Measurements from ENCODE around the gene AJM1. TPM values are rescaled to one million over a fixed set of nuclear protein-coding genes. Genes with fewer than 3 reads are reported as not detected.
"Not testable (repeated sequence)": the region's sequence is repeated elsewhere in the genome, so short reads cannot be mapped to it uniquely, and the experiment has no call there.

Gene AJM1
- total RNA-seq, 1 experiment from 2014 or later: 1.8 TPM

DNA sequence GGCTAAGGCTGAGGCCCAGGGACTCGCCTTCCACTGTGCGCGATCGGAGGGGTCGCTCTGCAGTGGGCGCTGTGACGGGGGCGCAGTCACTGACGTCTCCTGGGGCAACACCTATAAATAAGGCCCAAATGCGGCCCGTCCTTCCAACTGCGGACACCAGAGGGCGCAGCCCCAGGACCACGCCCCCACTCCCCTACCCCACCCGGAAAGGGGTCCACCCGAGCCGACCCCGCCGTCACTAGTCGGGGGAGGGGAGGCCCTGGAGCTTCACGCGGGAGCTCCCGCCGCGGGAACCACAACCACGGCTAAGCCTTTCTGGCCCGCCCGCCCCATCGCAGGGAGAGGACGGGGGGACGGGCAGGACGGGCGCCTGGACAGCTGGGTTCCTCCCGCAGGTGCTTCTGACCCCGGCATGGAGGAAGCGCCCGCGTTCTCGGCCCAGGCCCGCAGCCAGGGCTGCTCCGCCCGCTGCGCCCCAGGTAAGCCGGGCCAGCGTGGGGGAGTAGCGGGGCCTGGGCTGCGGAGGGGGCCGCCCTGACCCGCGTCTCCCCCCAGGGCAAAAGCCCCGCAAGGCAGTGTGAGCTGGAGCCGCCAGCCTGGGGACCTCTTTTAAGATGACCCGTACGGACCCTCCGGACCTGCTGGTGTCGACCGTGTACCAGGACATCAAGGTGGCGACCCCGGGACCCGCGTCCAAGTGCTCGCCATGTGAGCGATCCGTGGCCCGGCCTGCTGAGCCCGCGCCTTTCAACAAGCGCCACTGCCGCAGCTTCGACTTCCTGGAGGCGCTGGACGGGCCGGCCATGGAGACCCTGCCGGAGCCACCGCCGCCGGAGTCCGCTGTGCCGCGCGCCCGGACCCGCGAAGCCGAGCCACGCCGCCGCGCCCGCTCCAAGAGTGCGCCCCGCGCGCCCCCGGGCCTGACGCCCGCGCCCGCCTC is 1.8 kb downstream of the AJM1 start:
- H4K8ac ChIP-seq (replicated peaks; ENCODE audit: insufficient read length, low read depth, low read length); H3K27me3 ChIP-seq (ENCODE audit: insufficient read depth, low read length); H3K23me2 ChIP-seq (ENCODE audit: insufficient read length, low read depth, low read length, poor library complexity, severe bottlenecking); H3K56ac ChIP-seq (ENCODE audit: insufficient read length, low read depth, low read length); H2BK20ac ChIP-seq (ENCODE audit: low read depth, low read length, poor library complexity, severe bottlenecking); H3K79me2 ChIP-seq (ENCODE audit: insufficient read depth, low read length); H2AFZ ChIP-seq (ENCODE audit: low read length); H4K91ac ChIP-seq (ENCODE audit: insufficient read length, low read depth, low read length); H3K18ac ChIP-seq (ENCODE audit: insufficient read length, low read depth, low read length); H3K4me2 ChIP-seq (ENCODE audit: insufficient read depth, insufficient read length, low read length); H3K4me1 ChIP-seq (ENCODE audit: insufficient read depth, low read length); H3K4ac ChIP-seq (ENCODE audit: low read depth, low read length); H2BK120ac ChIP-seq (ENCODE audit: low read depth, low read length, poor library complexity, severe bottlenecking); H3K79me1 ChIP-seq (ENCODE audit: insufficient read depth, low read depth, low read length, poor library complexity, severe bottlenecking); H3T11ph ChIP-seq (ENCODE audit: low read length); H2BK5ac ChIP-seq (ENCODE audit: insufficient read length, low read length); H3K27ac ChIP-seq (ENCODE audit: insufficient read length, low read depth, low read length); H3K9ac ChIP-seq (ENCODE audit: extremely low read depth, insufficient read length, low read length); H2BK12ac ChIP-seq (ENCODE audit: insufficient read length, low read depth, low read length); H2BK15ac ChIP-seq (ENCODE audit: low read depth, low read length); H3K9me3 ChIP-seq (ENCODE audit: control insufficient read depth, low read depth, low read length); H4K5ac ChIP-seq (ENCODE audit: insufficient read length, low read depth, low read length); H3K36me3 Mint-ChIP-seq (ENCODE audit: insufficient read depth in 1 of 3, low read depth in 3 of 3); H3K23ac ChIP-seq (ENCODE audit: insufficient read length, low read depth, low read length); H3K27ac Mint-ChIP-seq; H3K14ac ChIP-seq (ENCODE audit: insufficient read depth, low read length); H3K9me3 Mint-ChIP-seq; H4K20me1 ChIP-seq (ENCODE audit: control insufficient read depth, insufficient read depth, insufficient read length); H2AK5ac ChIP-seq (ENCODE audit: insufficient read length, low read length); H3K27me3 Mint-ChIP-seq (ENCODE audit: low read depth): not testable (repeated sequence)
- DNase-seq: peak; percentile 70
- Mint-ChIP-seq H3K4me3 (peak overlapping the region in 1 of 2 experiments; percentile 23; a peak in 2 of 5 replicates), H3K4me1 (peaks cover 16 to 28% of the 10 kb centered on the region in 2 experiments)
- no CpG with 5 or more reads among the region's 99 CpGs for WGBS (ENCODE audit: extremely low coverage, insufficient read length, low lambda C conversion rate)
- TF ChIP-seq, protein P1, sequence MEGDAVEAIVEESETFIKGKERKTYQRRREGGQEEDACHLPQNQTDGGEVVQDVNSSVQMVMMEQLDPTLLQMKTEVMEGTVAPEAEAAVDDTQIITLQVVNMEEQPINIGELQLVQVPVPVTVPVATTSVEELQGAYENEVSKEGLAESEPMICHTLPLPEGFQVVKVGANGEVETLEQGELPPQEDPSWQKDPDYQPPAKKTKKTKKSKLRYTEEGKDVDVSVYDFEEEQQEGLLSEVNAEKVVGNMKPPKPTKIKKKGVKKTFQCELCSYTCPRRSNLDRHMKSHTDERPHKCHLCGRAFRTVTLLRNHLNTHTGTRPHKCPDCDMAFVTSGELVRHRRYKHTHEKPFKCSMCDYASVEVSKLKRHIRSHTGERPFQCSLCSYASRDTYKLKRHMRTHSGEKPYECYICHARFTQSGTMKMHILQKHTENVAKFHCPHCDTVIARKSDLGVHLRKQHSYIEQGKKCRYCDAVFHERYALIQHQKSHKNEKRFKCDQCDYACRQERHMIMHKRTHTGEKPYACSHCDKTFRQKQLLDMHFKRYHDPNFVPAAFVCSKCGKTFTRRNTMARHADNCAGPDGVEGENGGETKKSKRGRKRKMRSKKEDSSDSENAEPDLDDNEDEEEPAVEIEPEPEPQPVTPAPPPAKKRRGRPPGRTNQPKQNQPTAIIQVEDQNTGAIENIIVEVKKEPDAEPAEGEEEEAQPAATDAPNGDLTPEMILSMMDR (conservative IDR thresholded peaks at IDR 0.05): peak; percentile 84
